Right lobe of liver (tissue), 4 donors: ENCODE data around the gene MAP7D3.

Experiments used
- CTCF ChIP-seq, 4 donors: fragments of 200-600 bp in 3 of 4; fragments of 450-650 bp in 1 of 4; IDR thresholded peaks; one replicate each; pipeline versions ENCODE4 v1.5.1 to v1.8.0; 2016 to 2022; ENCODE audit warnings: antibody characterized with exemption in 4 of 4, mild to moderate bottlenecking in 2 of 4
- POLR2A ChIP-seq: fragments of 450-650 bp; IDR thresholded peaks from one replicate; pipeline ENCODE4 v1.6.1; 2017; ENCODE audit warnings: antibody characterized with exemption, mild to moderate bottlenecking
- donor health status: DM: no; HTN: no; CAD: no.
- donor health status: DM: no; HTN: no; CAD: no.
- donor health status: DM: no; HTN: yes; CAD: no.

GRCh38 chrX:136221851-136222513 is 29.2 kb downstream of the MAP7D3 start:
- no peak for TF ChIP-seq CTCF (IDR thresholded peaks at IDR 0.05)
- no peak for TF ChIP-seq POLR2A
